Measurements from ENCODE around the gene DNASE1L3.

DNASE1L3 gene

GRCh38 chr3:58188921-58189451 is 21.8 kb downstream of the DNASE1L3 start:
- Histone ChIP-seq H2AFZ (ENCODE audit: low read length, unreplicated experiment) (no peak overlapping the region), H3K4me3 (ENCODE audit: low read depth, low read length) (no peak overlapping the region), H3K27ac (ENCODE audit: low read depth, low read length) (no peak overlapping the region), H3K4me1 (ENCODE audit: control insufficient read depth, insufficient read depth, low read length, unreplicated experiment) (no peaks in the 10 kb centered on the region), H3K36me3 (ENCODE audit: insufficient read depth, low read length) (no peaks in the 10 kb centered on the region), H3K79me2 (ENCODE audit: control insufficient read depth, insufficient read depth, low read length, unreplicated experiment) (no peaks in the 10 kb centered on the region), H3K27me3 (ENCODE audit: insufficient read depth, low read length) (no peaks in the 10 kb centered on the region)

GRCh38 chr3:58188173-58188564 is 22.6 kb downstream of the DNASE1L3 start:
- no peak overlapping the region for H3K27ac ChIP-seq (ENCODE audit: low read depth, low read length)
- H3K79me2 ChIP-seq (ENCODE audit: control insufficient read depth, insufficient read depth, low read length, unreplicated experiment), result no peaks in the 10 kb centered on the region
- H3K4me3 ChIP-seq (ENCODE audit: low read depth, low read length), result no peak overlapping the region
- H3K36me3 ChIP-seq (ENCODE audit: insufficient read depth, low read length), result no peaks in the 10 kb centered on the region
- no peaks in the 10 kb centered on the region for H3K4me1 ChIP-seq (ENCODE audit: control insufficient read depth, insufficient read depth, low read length, unreplicated experiment)
- H3K27me3 ChIP-seq (ENCODE audit: insufficient read depth, low read length), result no peaks in the 10 kb centered on the region
- H2AFZ ChIP-seq (ENCODE audit: low read length, unreplicated experiment), result no peak overlapping the region

GRCh38 chr3:58184982-58185360 is 25.8 kb downstream of the DNASE1L3 start:
- H3K79me2 ChIP-seq (ENCODE audit: control insufficient read depth, insufficient read depth, low read length, unreplicated experiment), result no peaks in the 10 kb centered on the region
- no peak overlapping the region for H3K4me3 ChIP-seq (ENCODE audit: low read depth, low read length)
- no peak overlapping the region for H2AFZ ChIP-seq (ENCODE audit: low read length, unreplicated experiment)
- no peaks in the 10 kb centered on the region for H3K36me3 ChIP-seq (ENCODE audit: insufficient read depth, low read length)
- no peaks in the 10 kb centered on the region for H3K4me1 ChIP-seq (ENCODE audit: control insufficient read depth, insufficient read depth, low read length, unreplicated experiment)
- no peaks in the 10 kb centered on the region for H3K27me3 ChIP-seq (ENCODE audit: insufficient read depth, low read length)
- no peak overlapping the region for H3K27ac ChIP-seq (ENCODE audit: low read depth, low read length)

GRCh38 chr3:58184309-58184981 is 26.3 kb downstream of the DNASE1L3 start:
- no peaks in the 10 kb centered on the region for H3K4me1 ChIP-seq (ENCODE audit: control insufficient read depth, insufficient read depth, low read length, unreplicated experiment)
- H3K79me2 ChIP-seq (ENCODE audit: control insufficient read depth, insufficient read depth, low read length, unreplicated experiment), result no peaks in the 10 kb centered on the region
- no peak overlapping the region for H3K4me3 ChIP-seq (ENCODE audit: low read depth, low read length)
- H3K36me3 ChIP-seq (ENCODE audit: insufficient read depth, low read length), result no peaks in the 10 kb centered on the region
- no peaks in the 10 kb centered on the region for H3K27me3 ChIP-seq (ENCODE audit: insufficient read depth, low read length)
- H2AFZ ChIP-seq (ENCODE audit: low read length, unreplicated experiment), result no peak overlapping the region
- no peak overlapping the region for H3K27ac ChIP-seq (ENCODE audit: low read depth, low read length)

GRCh38 chr3:58183891-58184290 is 26.9 kb downstream of the DNASE1L3 start:
- no peak overlapping the region for H2AFZ ChIP-seq (ENCODE audit: low read length, unreplicated experiment)
- H3K4me3 ChIP-seq (ENCODE audit: low read depth, low read length), result no peak overlapping the region
- H3K79me2 ChIP-seq (ENCODE audit: control insufficient read depth, insufficient read depth, low read length, unreplicated experiment), result no peaks in the 10 kb centered on the region
- no peaks in the 10 kb centered on the region for H3K27me3 ChIP-seq (ENCODE audit: insufficient read depth, low read length)
- H3K27ac ChIP-seq (ENCODE audit: low read depth, low read length), result no peak overlapping the region
- no peaks in the 10 kb centered on the region for H3K36me3 ChIP-seq (ENCODE audit: insufficient read depth, low read length)
- H3K4me1 ChIP-seq (ENCODE audit: control insufficient read depth, insufficient read depth, low read length, unreplicated experiment), result no peaks in the 10 kb centered on the region

- H3K27ac ChIP-seq (ENCODE audit: low read depth, low read length), result no peak overlapping the region
- H3K79me2 ChIP-seq (ENCODE audit: control insufficient read depth, insufficient read depth, low read length, unreplicated experiment), result no peaks in the 10 kb centered on the region
- H3K36me3 ChIP-seq (ENCODE audit: insufficient read depth, low read length), result no peaks in the 10 kb centered on the region
- no peaks in the 10 kb centered on the region for H3K4me1 ChIP-seq (ENCODE audit: control insufficient read depth, insufficient read depth, low read length, unreplicated experiment)
- H3K27me3 ChIP-seq (ENCODE audit: insufficient read depth, low read length), result no peaks in the 10 kb centered on the region
- H3K4me3 ChIP-seq (ENCODE audit: low read depth, low read length), result no peak overlapping the region
- no peak overlapping the region for H2AFZ ChIP-seq (ENCODE audit: low read length, unreplicated experiment)
These were observed 27.6 kb downstream of the DNASE1L3 start for GRCh38 chr3:58183221-58183620.

- H3K27ac ChIP-seq (ENCODE audit: low read depth, low read length), result no peak overlapping the region
- no peak overlapping the region for H2AFZ ChIP-seq (ENCODE audit: low read length, unreplicated experiment)
- no peaks in the 10 kb centered on the region for H3K27me3 ChIP-seq (ENCODE audit: insufficient read depth, low read length)
- no peak overlapping the region for H3K4me3 ChIP-seq (ENCODE audit: low read depth, low read length)
- H3K4me1 ChIP-seq (ENCODE audit: control insufficient read depth, insufficient read depth, low read length, unreplicated experiment), result no peaks in the 10 kb centered on the region
- H3K79me2 ChIP-seq (ENCODE audit: control insufficient read depth, insufficient read depth, low read length, unreplicated experiment), result no peaks in the 10 kb centered on the region
- H3K36me3 ChIP-seq (ENCODE audit: insufficient read depth, low read length), result no peaks in the 10 kb centered on the region
These were observed 29.7 kb downstream of the DNASE1L3 start for GRCh38 chr3:58180940-58181587.

GRCh38 chr3:58180099-58180880 is 30.5 kb downstream of the DNASE1L3 start:
- Histone ChIP-seq H3K4me1 (ENCODE audit: control insufficient read depth, insufficient read depth, low read length, unreplicated experiment) (peaks cover 6% of the 10 kb centered on the region), H3K4me3 (ENCODE audit: low read depth, low read length) (no peak overlapping the region), H3K27me3 (ENCODE audit: insufficient read depth, low read length) (no peaks in the 10 kb centered on the region), H3K27ac (ENCODE audit: low read depth, low read length) (no peak overlapping the region), H2AFZ (ENCODE audit: low read length, unreplicated experiment) (no peak overlapping the region), H3K36me3 (ENCODE audit: insufficient read depth, low read length) (no peaks in the 10 kb centered on the region), H3K79me2 (ENCODE audit: control insufficient read depth, insufficient read depth, low read length, unreplicated experiment) (no peaks in the 10 kb centered on the region)

- Histone ChIP-seq H3K27me3 (ENCODE audit: insufficient read depth, low read length) (no peaks in the 10 kb centered on the region), H3K4me1 (ENCODE audit: control insufficient read depth, insufficient read depth, low read length, unreplicated experiment) (peaks cover 10% of the 10 kb centered on the region), H3K36me3 (ENCODE audit: insufficient read depth, low read length) (no peaks in the 10 kb centered on the region), H3K27ac (ENCODE audit: low read depth, low read length) (no peak overlapping the region), H3K4me3 (ENCODE audit: low read depth, low read length) (no peak overlapping the region), H2AFZ (ENCODE audit: low read length, unreplicated experiment) (no peak overlapping the region), H3K79me2 (ENCODE audit: control insufficient read depth, insufficient read depth, low read length, unreplicated experiment) (no peaks in the 10 kb centered on the region)
These were observed 31.3 kb downstream of the DNASE1L3 start for GRCh38 chr3:58179235-58180098.

- Histone ChIP-seq H3K27me3 (ENCODE audit: insufficient read depth, low read length) (no peaks in the 10 kb centered on the region), H3K4me3 (ENCODE audit: low read depth, low read length) (no peak overlapping the region), H3K27ac (ENCODE audit: low read depth, low read length) (no peak overlapping the region), H2AFZ (ENCODE audit: low read length, unreplicated experiment) (no peak overlapping the region), H3K36me3 (ENCODE audit: insufficient read depth, low read length) (no peaks in the 10 kb centered on the region), H3K4me1 (ENCODE audit: control insufficient read depth, insufficient read depth, low read length, unreplicated experiment) (peaks cover 10% of the 10 kb centered on the region), H3K79me2 (ENCODE audit: control insufficient read depth, insufficient read depth, low read length, unreplicated experiment) (no peaks in the 10 kb centered on the region)
These were observed 32.1 kb downstream of the DNASE1L3 start for GRCh38 chr3:58178528-58179234.

Data from ACC112 (cell line).